ENCODE data around the gene WSB2.

Gene WSB2

GRCh38 chr12:117994551-117995438 is 66.2 kb downstream of the WSB2 start:
- H3K27me3 ChIP-seq (ENCODE audit: control insufficient read depth, insufficient read depth, low read length), result no peaks in the 10 kb centered on the region
- no peak overlapping the region for H3K4me3 ChIP-seq (ENCODE audit: low read length)
- H3K36me3 ChIP-seq (ENCODE audit: control insufficient read depth, insufficient read depth, low read length), result no peaks in the 10 kb centered on the region
- no peak overlapping the region for H3K9ac ChIP-seq (ENCODE audit: low read length)
- no peak overlapping the region for H3K27ac ChIP-seq (ENCODE audit: low read depth, low read length)
- no peaks in the 10 kb centered on the region for H3K4me1 ChIP-seq (ENCODE audit: control insufficient read depth, insufficient read depth, low read length)

- Histone ChIP-seq H3K4me1 (ENCODE audit: control insufficient read depth, insufficient read depth, low read length) (no peaks in the 10 kb centered on the region), H3K9ac (ENCODE audit: low read length) (no peak overlapping the region), H3K27ac (ENCODE audit: low read depth, low read length) (no peak overlapping the region), H3K4me3 (ENCODE audit: low read length) (no peak overlapping the region), H3K36me3 (ENCODE audit: control insufficient read depth, insufficient read depth, low read length) (no peaks in the 10 kb centered on the region), H3K27me3 (ENCODE audit: control insufficient read depth, insufficient read depth, low read length) (no peaks in the 10 kb centered on the region)
Measured at GRCh38 chr12:117986705-117987469, 74.1 kb downstream of the WSB2 start.

GRCh38 chr12:117985182-117985581 is 75.8 kb downstream of the WSB2 start:
- Histone ChIP-seq H3K27me3 (ENCODE audit: control insufficient read depth, insufficient read depth, low read length) (no peaks in the 10 kb centered on the region), H3K4me1 (ENCODE audit: control insufficient read depth, insufficient read depth, low read length) (no peaks in the 10 kb centered on the region), H3K36me3 (ENCODE audit: control insufficient read depth, insufficient read depth, low read length) (no peaks in the 10 kb centered on the region), H3K4me3 (ENCODE audit: low read length) (no peak overlapping the region), H3K9ac (ENCODE audit: low read length) (no peak overlapping the region), H3K27ac (ENCODE audit: low read depth, low read length) (no peak overlapping the region)

All from rectal smooth muscle tissue (tissue), 1 donor.